Measurements from ENCODE around the gene SLC13A4.

The SLC13A4 gene

GRCh38 chr7:135753616-135754413, 25.8 kb upstream of the SLC13A4 start:
- no peak for TF ChIP-seq CTCF (IDR thresholded peaks at IDR 0.05; ENCODE audit: insufficient read depth, low read depth, low read length, missing control alignments)
- H3K4me3 ChIP-seq (ENCODE audit: low read depth, low read length) = no peak overlapping the region
- no peak for DNase-seq (ENCODE audit: low read depth)

DNA sequence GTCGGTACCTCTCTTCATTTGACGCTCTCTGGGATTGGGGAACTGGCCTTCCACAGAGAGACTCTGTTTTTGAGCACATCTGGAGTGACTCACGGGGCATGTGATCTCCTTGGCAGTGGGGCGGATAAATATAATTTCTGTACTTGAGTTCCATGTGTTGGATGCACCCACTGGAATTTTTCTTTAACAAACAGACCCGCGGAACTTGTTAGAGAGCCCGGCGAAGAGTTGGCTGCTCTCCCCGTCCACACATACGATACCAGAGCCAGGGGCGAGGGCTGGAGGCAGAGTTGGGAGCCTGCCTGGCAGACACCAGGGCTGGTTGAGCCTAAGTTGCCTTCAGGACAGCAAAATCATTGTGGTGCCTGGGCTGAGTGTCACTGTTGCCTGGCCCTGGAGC, 20.8 kb upstream of the SLC13A4 start, which contains the start of gene FAM180A:
Gene FAM180A, minus strand, starts transcription at position 44 of the 400 bp plus-strand sequence. CDS start 233 bp downstream, outside the sequence.
- no peak within 1 kb of the TSS for H3K4me3 ChIP-seq (ENCODE audit: low read depth, low read length)
- DNase-seq (ENCODE audit: low read depth) = no peak
- TF ChIP-seq CTCF (IDR thresholded peaks at IDR 0.05; ENCODE audit: insufficient read depth, low read depth, low read length, missing control alignments) = no peak

DNA sequence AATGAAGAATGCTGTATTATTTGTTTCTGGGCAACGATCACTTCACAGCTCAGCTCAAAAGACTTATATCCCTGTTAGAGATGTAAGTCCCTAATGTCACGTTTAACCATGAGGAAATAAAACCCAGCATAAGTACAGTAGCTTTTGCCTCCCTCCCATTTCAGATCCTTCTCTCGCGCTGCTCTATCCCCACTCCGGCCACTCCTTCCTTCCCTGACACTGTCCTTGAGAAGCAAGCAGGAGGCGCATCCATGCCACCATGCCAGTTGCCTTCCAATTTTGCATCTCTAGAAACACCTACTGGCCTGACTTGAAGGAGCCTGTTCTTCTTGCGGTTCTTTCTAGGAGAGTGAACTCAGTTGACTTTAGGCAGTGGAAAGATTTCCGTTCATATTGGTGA, 19.4 kb upstream of the SLC13A4 start:
- TF ChIP-seq CTCF (IDR thresholded peaks at IDR 0.05; ENCODE audit: insufficient read depth, low read depth, low read length, missing control alignments) = no peak
- no peak overlapping the region for H3K4me3 ChIP-seq (ENCODE audit: low read depth, low read length)
- no peak for DNase-seq (ENCODE audit: low read depth)

DNA sequence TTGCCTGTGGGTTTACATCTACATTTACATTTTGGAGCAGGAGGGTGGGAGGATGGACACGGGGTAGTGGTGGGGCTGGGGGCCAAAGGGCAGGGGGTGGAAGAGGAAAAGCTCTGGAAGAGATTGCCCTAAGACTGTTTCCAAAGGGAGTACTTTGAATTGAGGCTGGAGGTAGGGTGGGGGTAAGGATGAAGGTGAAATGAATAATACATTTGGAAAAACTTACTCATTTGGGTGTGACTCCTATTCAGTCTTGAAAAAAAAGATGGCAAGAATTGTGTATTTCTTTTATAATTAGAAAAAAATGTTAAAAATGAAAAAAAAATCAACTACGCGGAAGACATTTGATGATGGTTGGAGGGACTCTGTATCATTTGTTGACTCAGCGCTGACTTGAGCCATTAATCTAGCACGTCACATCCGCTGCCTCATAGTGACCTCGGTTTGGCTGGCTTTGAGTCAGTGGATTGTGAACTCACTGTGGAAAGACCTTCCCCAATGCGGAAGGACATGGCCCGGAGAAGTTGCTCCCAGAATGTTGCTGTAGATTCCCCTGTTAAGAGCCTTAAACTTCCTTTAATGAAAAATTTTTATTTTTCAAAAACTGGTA, 17.8 kb upstream of the SLC13A4 start:
- H3K4me3 ChIP-seq (ENCODE audit: low read depth, low read length) = no peak overlapping the region
- no peak for TF ChIP-seq CTCF (IDR thresholded peaks at IDR 0.05; ENCODE audit: insufficient read depth, low read depth, low read length, missing control alignments)
- no peak for DNase-seq (ENCODE audit: low read depth)

- no peak overlapping the region for H3K4me3 ChIP-seq (ENCODE audit: low read depth, low read length)
Measured at GRCh38 chr7:135744938-135745702, 17.1 kb upstream of the SLC13A4 start.

More at GRCh38 chr7:135744938-135745702, 17.1 kb upstream of the SLC13A4 start:
- no peak for TF ChIP-seq CTCF (IDR thresholded peaks at IDR 0.05; ENCODE audit: insufficient read depth, low read depth, low read length, missing control alignments)
- DNase-seq (ENCODE audit: low read depth) = no peak
